Vagina (tissue), 2 donors: Measurements from ENCODE around the gene FAM3B.

Experiments
- CTCF ChIP-seq, 3 experiments: fragments of 450-650 bp in 2 of 3; fragments of 200-600 bp in 1 of 3; sonication (generic) in 1 of 3; IDR thresholded peaks; one replicate each; pipeline ENCODE4 v1.5.1; 2017 to 2019; ENCODE audit warnings: antibody characterized with exemption in 3 of 3, mild to moderate bottlenecking in 2 of 3, moderate library complexity in 2 of 3
- POLR2A ChIP-seq, 2 donors: fragments of 450-650 bp; IDR thresholded peaks; one replicate each; pipeline ENCODE4 v1.6.1; 2017; ENCODE audit warnings: antibody characterized with exemption in 2 of 2, mild to moderate bottlenecking in 2 of 2, moderate library complexity in 2 of 2

- TF ChIP-seq CTCF (IDR thresholded peaks at IDR 0.05) (no peak), POLR2A (IDR thresholded peaks at IDR 0.05) (no peak)
These were observed 41.9 kb downstream of the FAM3B start for GRCh38 chr21:41358193-41359166.
